Measurements from ENCODE around the gene TH.

TH gene

GRCh38 chr11:2121227-2122130 is 50.1 kb downstream of the TH start:
- H3K27me3 ChIP-seq = no peaks in the 10 kb centered on the region
- no peak for TF ChIP-seq CTCF (IDR thresholded peaks at IDR 0.05; ENCODE audit: low read depth, low read length)
- no peaks in the 10 kb centered on the region for H3K9me3 ChIP-seq
- DNase-seq = no peak
- H3K4me3 ChIP-seq (ENCODE audit: low read depth, low read length) = no peak overlapping the region
- no peaks in the 10 kb centered on the region for H3K36me3 ChIP-seq
- H3K4me1 ChIP-seq = peaks cover 6% of the 10 kb centered on the region; the same call in 1 of the 2 replicates

- no peaks in the 10 kb centered on the region for H3K27me3 ChIP-seq
- H3K36me3 ChIP-seq = no peaks in the 10 kb centered on the region
- no peak overlapping the region for H3K4me3 ChIP-seq (ENCODE audit: low read depth, low read length)
- peak; percentile 26; the same call in 1 of the 2 replicates for TF ChIP-seq CTCF (IDR thresholded peaks at IDR 0.05; ENCODE audit: low read depth, low read length)
- DNase-seq = peak; percentile 63
- H3K9me3 ChIP-seq = no peaks in the 10 kb centered on the region
- H3K4me1 ChIP-seq = peaks cover 6% of the 10 kb centered on the region; the same call in 1 of the 2 replicates
These were observed 51.1 kb downstream of the TH start for GRCh38 chr11:2120359-2121100.

GRCh38 chr11:2118677-2119076 is 52.9 kb downstream of the TH start:
- no peak overlapping the region for H3K4me3 ChIP-seq (ENCODE audit: low read depth, low read length)
- peaks cover 6% of the 10 kb centered on the region; the same call in 1 of the 2 replicates for H3K4me1 ChIP-seq
- no peaks in the 10 kb centered on the region for H3K27me3 ChIP-seq
- no peaks in the 10 kb centered on the region for H3K9me3 ChIP-seq
- TF ChIP-seq CTCF (IDR thresholded peaks at IDR 0.05; ENCODE audit: low read depth, low read length) = no peak
- no peak for DNase-seq
- H3K36me3 ChIP-seq = no peaks in the 10 kb centered on the region

GRCh38 chr11:2116680-2117079 is 54.9 kb downstream of the TH start:
- H3K9me3 ChIP-seq = no peaks in the 10 kb centered on the region
- H3K36me3 ChIP-seq = no peaks in the 10 kb centered on the region
- no peak for DNase-seq
- no peak for TF ChIP-seq CTCF (IDR thresholded peaks at IDR 0.05; ENCODE audit: low read depth, low read length)
- H3K27me3 ChIP-seq = no peaks in the 10 kb centered on the region
- peaks cover 6% of the 10 kb centered on the region; the same call in 1 of the 2 replicates for H3K4me1 ChIP-seq
- no peak overlapping the region for H3K4me3 ChIP-seq (ENCODE audit: low read depth, low read length)

GRCh38 chr11:2115308-2115707 is 56.3 kb downstream of the TH start:
- Histone ChIP-seq H3K27me3 (no peaks in the 10 kb centered on the region), H3K4me3 (ENCODE audit: low read depth, low read length) (no peak overlapping the region), H3K9me3 (no peaks in the 10 kb centered on the region), H3K36me3 (no peaks in the 10 kb centered on the region), H3K4me1 (0 out of 2 replicates have a peak, but pooled peaks cover under 1% of the 10 kb centered on the region)
- no peak for DNase-seq
- TF ChIP-seq CTCF (IDR thresholded peaks at IDR 0.05; ENCODE audit: low read depth, low read length) = no peak
